Liver (tissue), 9 donors: Measurements from ENCODE around the gene MAFF. TPM values are rescaled to one million over a fixed set of nuclear protein-coding genes. Genes with fewer than 3 reads are reported as not detected.
A peak's percentile ranks its signal among the peaks of the same experiment; 100 is the strongest.

ENCODE experiments used
- DNase-seq: peaks from one replicate; pipeline ENCODE4 v3.0.0-alpha.2; 2017; ENCODE audit warnings: low spot score
- H3K27ac ChIP-seq, 2 donors: one replicate each; pipeline ENCODE4 v1.7.0; 2013; ENCODE audit warnings: inconsistent platforms in 2 of 2, low read length in 2 of 2, control low read depth in 1 of 2, low read depth in 1 of 2, mild to moderate bottlenecking in 1 of 2
- H3K27me3 ChIP-seq, 4 donors: one replicate each; pipeline versions ENCODE4 v1.6.1 to v1.7.0; 2013; ENCODE audit warnings: low read length in 3 of 4, inconsistent platforms in 1 of 4, mild to moderate bottlenecking in 1 of 4, moderate library complexity in 1 of 4; ENCODE audit not compliant: control insufficient read depth in 4 of 4, insufficient read depth in 4 of 4
- H3K36me3 ChIP-seq, 4 donors: one replicate each; pipeline versions ENCODE4 v1.6.1 to v1.7.0; 2013; ENCODE audit warnings: low read length in 3 of 4, mild to moderate bottlenecking in 3 of 4, low read depth in 1 of 4, moderate library complexity in 1 of 4; ENCODE audit not compliant: control insufficient read depth in 4 of 4, insufficient read depth in 3 of 4
- H3K4me1 ChIP-seq, 4 donors: one replicate each; pipeline versions ENCODE4 v1.6.1 to v1.7.0; 2013; ENCODE audit warnings: low read length in 3 of 4, mild to moderate bottlenecking in 3 of 4, moderate library complexity in 1 of 4; ENCODE audit not compliant: control insufficient read depth in 4 of 4, insufficient read depth in 4 of 4
- H3K4me3 ChIP-seq, 3 donors: one replicate each; pipeline versions ENCODE4 v1.6.1 to v1.7.0; 2013; ENCODE audit warnings: low read length in 3 of 3, control low read depth in 1 of 3, low read depth in 1 of 3, mild to moderate bottlenecking in 1 of 3
- H3K9ac ChIP-seq, 2 donors: one replicate each; pipeline ENCODE4 v1.7.0; 2013; ENCODE audit warnings: low read length in 2 of 2, mild to moderate bottlenecking in 2 of 2, moderate library complexity in 2 of 2, control low read depth in 1 of 2, low read depth in 1 of 2
- H3K9me3 ChIP-seq, 4 donors: one replicate each; pipeline versions ENCODE4 v1.6.1 to v1.7.0; 2013; ENCODE audit warnings: low read length in 3 of 4; ENCODE audit not compliant: control insufficient read depth in 4 of 4
- ATF3 ChIP-seq: IDR thresholded peaks from 2 replicates; pipeline ENCODE4 v1.6.1; 2016; ENCODE audit warnings: antibody characterized with exemption
- CTCF ChIP-seq: fragments of 150-350 bp; IDR thresholded peaks from 2 replicates; pipeline ENCODE4 v1.5.1; 2017; ENCODE audit warnings: improper control_type of control experiment, low read depth, low read length; ENCODE audit not compliant: missing input control
- EGR1 ChIP-seq, 2 donors: IDR thresholded peaks; 2 replicates each; pipeline ENCODE4 v1.6.1; 2016 to 2018; ENCODE audit warnings: antibody characterized with exemption in 2 of 2, low read depth in 2 of 2
- FOXA1 ChIP-seq: IDR thresholded peaks from 2 replicates; pipeline ENCODE4 v1.6.1; 2016; ENCODE audit warnings: antibody characterized with exemption
- FOXA2 ChIP-seq: IDR thresholded peaks from 2 replicates; pipeline ENCODE4 v1.6.1; 2016; ENCODE audit warnings: antibody characterized with exemption
- GABPA ChIP-seq, 2 donors: IDR thresholded peaks in 1 of 2; conservative IDR thresholded peaks in 1 of 2; 2 replicates each; pipeline ENCODE4 v1.6.1; 2016; ENCODE audit warnings: antibody characterized with exemption in 2 of 2, mild to moderate bottlenecking in 1 of 2, moderate library complexity in 1 of 2
- HNF4A ChIP-seq, 2 donors: conservative IDR thresholded peaks; 2 replicates each; pipeline ENCODE4 v1.6.1; 2016; ENCODE audit warnings: antibody characterized with exemption in 2 of 2, mild to moderate bottlenecking in 2 of 2
- HNF4G ChIP-seq: IDR thresholded peaks from 2 replicates; pipeline ENCODE4 v1.6.1; 2016; ENCODE audit warnings: antibody characterized with exemption
- JUND ChIP-seq, 2 donors: IDR thresholded peaks; 2 replicates each; pipeline ENCODE4 v1.6.1; 2016; ENCODE audit warnings: antibody characterized with exemption in 2 of 2
- MAX ChIP-seq: IDR thresholded peaks from 2 replicates; pipeline ENCODE4 v1.6.1; 2016; ENCODE audit warnings: antibody characterized with exemption
- NR2F2 ChIP-seq: IDR thresholded peaks from 2 replicates; pipeline ENCODE4 v1.6.1; 2016; ENCODE audit warnings: antibody characterized with exemption
- RAD21 ChIP-seq, 2 donors: IDR thresholded peaks; 2 replicates each; pipeline ENCODE4 v1.6.1; 2016; ENCODE audit warnings: antibody characterized with exemption in 2 of 2, mild to moderate bottlenecking in 2 of 2
- RXRA ChIP-seq, 2 donors: IDR thresholded peaks; 2 replicates each; pipeline ENCODE4 v1.6.1; 2017 to 2018; ENCODE audit warnings: antibody characterized with exemption in 2 of 2, mild to moderate bottlenecking in 1 of 2
- SP1 ChIP-seq: IDR thresholded peaks from 2 replicates; pipeline ENCODE4 v1.6.1; 2018; ENCODE audit warnings: antibody characterized with exemption, mild to moderate bottlenecking
- TAF1 ChIP-seq: conservative IDR thresholded peaks from 2 replicates; pipeline ENCODE4 v1.6.1; 2016; ENCODE audit warnings: antibody characterized with exemption, mild to moderate bottlenecking
- YY1 ChIP-seq: IDR thresholded peaks from 2 replicates; pipeline ENCODE4 v1.6.1; 2016; ENCODE audit warnings: antibody characterized with exemption, mild to moderate bottlenecking
- WGBS: extraction: QIAGEN DNeasy Blood & Tissue Kit; methylation state at CpG from one replicate; pipeline ENCODE4 v1.1.7; 2013; 5-methylcytosine and 5-hydroxymethylcytosine counted together
- polyA plus RNA-seq, 2 donors: library from polyadenylated mRNA; stranded (reverse) in 1 of 2; unstranded in 1 of 2; fragments of 200-250 nt in 1 of 2; fragments of >200 nt in 1 of 2; fragmentation: Nextera tagmentation in 1 of 2; extraction: Ambion mirVana in 1 of 2; gene quantifications; one replicate each; pipeline versions ENCODE4 v1.2.1 to v1.2.3, GENCODE V29; 2013 to 2015
- total RNA-seq, 2 donors: library from RNA; depleted of rRNA; stranded (reverse); fragments of >200 nt; gene quantifications; one replicate each; pipeline ENCODE4 v1.2.3, GENCODE V29; 2014
- TF ChIP-seq, protein P1 (sequence below): IDR thresholded peaks from 2 replicates; pipeline ENCODE4 v1.6.1; 2016; ENCODE audit warnings: antibody characterized with exemption, mild to moderate bottlenecking
- TF ChIP-seq, protein P2 (sequence below): IDR thresholded peaks from 2 replicates; pipeline ENCODE4 v1.6.1; 2016; ENCODE audit warnings: antibody characterized with exemption
- donor health status: healthy.
- donor health status: healthy.
- donor health status: healthy.
- donor health status: healthy.
- donor health status: healthy.

Gene MAFF
- total and polyA plus RNA-seq, 4 donors = 1.4 to 3.3 (median 2.0) TPM

DNA sequence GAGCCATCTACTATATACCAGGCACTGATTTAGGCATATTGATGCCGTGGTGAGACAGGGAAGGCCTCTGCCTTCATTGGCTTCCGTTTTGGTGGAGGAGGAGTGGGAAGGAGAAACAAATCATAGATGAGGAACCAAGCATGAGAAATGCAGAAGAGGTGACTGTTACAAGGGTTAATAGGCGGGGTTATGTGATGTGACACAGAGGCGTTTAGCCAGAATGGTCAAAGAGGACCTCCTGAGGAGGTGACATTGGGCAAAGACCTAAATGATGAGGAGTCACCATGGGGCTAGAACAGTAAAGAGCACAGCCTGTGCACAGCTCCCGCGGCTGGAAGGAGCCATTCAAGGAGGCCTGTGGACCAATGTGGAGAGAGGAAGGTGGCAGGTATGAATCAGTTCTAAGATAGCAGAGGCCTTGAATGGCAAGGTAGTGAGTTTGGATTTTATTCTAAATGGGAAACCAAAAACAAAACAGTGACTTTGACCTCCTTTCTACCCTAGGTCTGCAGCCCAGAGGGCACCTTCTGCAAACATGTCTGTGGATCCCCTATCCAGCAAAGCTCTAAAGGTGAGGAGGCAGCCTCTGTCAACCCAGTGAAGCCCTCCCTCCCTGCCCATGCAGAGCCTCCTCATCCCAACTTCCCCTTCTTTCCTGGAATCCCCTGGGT, 11.7 kb downstream of the MAFF start:
- H3K27ac ChIP-seq = peak overlapping the region; percentile 57 to 81

DNA sequence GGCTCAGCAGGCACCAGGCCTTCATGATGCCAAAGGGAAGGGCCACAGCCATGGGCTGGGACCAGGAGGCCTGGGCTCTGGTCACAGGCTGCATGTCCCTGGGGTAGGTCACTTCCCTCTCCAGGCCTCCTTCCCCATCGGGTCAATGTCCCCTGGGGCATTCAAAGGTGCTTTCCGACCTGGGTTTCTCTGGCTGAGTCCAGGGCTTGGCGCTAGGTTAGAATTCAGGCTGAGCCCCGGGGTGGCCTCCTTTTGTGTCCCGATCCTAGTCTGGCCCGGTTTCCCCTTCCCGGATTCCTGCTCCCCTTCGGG, 12.2 kb downstream of the MAFF start:
- peak overlapping the region; percentile 57 to 81 for H3K27ac ChIP-seq
- WGBS = 20% methylated on average over 8 of the region's 8 CpGs

More for the DNA sequence above, 11.7 kb downstream of the MAFF start:
- DNase-seq = no peak
- Histone ChIP-seq H3K4me3 (no peak overlapping the region), H3K36me3 (no peaks in the 10 kb centered on the region), H3K9me3 (no peaks in the 10 kb centered on the region), H3K9ac (peak overlapping the region in 1 of 2 donors; percentile 2), H3K27me3 (no peaks in the 10 kb centered on the region), H3K4me1 (peaks cover 11 to 21% (median 14%) of the 10 kb centered on the region in 4 donors)
- TF ChIP-seq HNF4G (peak; percentile 6), GABPA (IDR thresholded peaks at IDR 0.05 in 1 of 2, conservative IDR thresholded peaks at IDR 0.05 in 1 of 2) (no peak)
- 88% methylated on average over 6 of the region's 6 CpGs for WGBS

More for the DNA sequence above, 12.2 kb downstream of the MAFF start:
- TF ChIP-seq FOXA1 (no peak), GABPA (IDR thresholded peaks at IDR 0.05 in 1 of 2, conservative IDR thresholded peaks at IDR 0.05 in 1 of 2) (peak in 1 of 2 donors; percentile 16), JUND (IDR thresholded peaks at IDR 0.05) (peak in 1 of 2 donors; percentile 35), SP1 (peak; percentile 88), CTCF (no peak), TAF1 (no peak), ATF3 (no peak), FOXA2 (no peak), EGR1 (IDR thresholded peaks at IDR 0.05; ENCODE audit: low read depth in 2 of 2) (no peak), NR2F2 (peak; percentile 29), HNF4G (no peak), HNF4A (conservative IDR thresholded peaks at IDR 0.05) (peak; percentile 52 to 66), RXRA (IDR thresholded peaks at IDR 0.05) (peak; percentile 99 to 100), YY1 (no peak), MAX (no peak), RAD21 (IDR thresholded peaks at IDR 0.05) (peak in 1 of 2 donors; percentile 52)
- TF ChIP-seq, protein P1, sequence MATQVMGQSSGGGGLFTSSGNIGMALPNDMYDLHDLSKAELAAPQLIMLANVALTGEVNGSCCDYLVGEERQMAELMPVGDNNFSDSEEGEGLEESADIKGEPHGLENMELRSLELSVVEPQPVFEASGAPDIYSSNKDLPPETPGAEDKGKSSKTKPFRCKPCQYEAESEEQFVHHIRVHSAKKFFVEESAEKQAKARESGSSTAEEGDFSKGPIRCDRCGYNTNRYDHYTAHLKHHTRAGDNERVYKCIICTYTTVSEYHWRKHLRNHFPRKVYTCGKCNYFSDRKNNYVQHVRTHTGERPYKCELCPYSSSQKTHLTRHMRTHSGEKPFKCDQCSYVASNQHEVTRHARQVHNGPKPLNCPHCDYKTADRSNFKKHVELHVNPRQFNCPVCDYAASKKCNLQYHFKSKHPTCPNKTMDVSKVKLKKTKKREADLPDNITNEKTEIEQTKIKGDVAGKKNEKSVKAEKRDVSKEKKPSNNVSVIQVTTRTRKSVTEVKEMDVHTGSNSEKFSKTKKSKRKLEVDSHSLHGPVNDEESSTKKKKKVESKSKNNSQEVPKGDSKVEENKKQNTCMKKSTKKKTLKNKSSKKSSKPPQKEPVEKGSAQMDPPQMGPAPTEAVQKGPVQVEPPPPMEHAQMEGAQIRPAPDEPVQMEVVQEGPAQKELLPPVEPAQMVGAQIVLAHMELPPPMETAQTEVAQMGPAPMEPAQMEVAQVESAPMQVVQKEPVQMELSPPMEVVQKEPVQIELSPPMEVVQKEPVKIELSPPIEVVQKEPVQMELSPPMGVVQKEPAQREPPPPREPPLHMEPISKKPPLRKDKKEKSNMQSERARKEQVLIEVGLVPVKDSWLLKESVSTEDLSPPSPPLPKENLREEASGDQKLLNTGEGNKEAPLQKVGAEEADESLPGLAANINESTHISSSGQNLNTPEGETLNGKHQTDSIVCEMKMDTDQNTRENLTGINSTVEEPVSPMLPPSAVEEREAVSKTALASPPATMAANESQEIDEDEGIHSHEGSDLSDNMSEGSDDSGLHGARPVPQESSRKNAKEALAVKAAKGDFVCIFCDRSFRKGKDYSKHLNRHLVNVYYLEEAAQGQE = no peak
- TF ChIP-seq, protein P2, sequence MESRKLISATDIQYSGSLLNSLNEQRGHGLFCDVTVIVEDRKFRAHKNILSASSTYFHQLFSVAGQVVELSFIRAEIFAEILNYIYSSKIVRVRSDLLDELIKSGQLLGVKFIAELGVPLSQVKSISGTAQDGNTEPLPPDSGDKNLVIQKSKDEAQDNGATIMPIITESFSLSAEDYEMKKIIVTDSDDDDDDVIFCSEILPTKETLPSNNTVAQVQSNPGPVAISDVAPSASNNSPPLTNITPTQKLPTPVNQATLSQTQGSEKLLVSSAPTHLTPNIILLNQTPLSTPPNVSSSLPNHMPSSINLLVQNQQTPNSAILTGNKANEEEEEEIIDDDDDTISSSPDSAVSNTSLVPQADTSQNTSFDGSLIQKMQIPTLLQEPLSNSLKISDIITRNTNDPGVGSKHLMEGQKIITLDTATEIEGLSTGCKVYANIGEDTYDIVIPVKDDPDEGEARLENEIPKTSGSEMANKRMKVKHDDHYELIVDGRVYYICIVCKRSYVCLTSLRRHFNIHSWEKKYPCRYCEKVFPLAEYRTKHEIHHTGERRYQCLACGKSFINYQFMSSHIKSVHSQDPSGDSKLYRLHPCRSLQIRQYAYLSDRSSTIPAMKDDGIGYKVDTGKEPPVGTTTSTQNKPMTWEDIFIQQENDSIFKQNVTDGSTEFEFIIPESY = no peak
- no peaks in the 10 kb centered on the region for H3K9me3 ChIP-seq
- peak overlapping the region in 1 of 2 donors; percentile 2 for H3K9ac ChIP-seq
- DNase-seq = peak; percentile 53
- peak overlapping the region; percentile 0 to 12 (median 3) for H3K4me3 ChIP-seq
- peaks cover 11 to 26% (median 19%) of the 10 kb centered on the region in 4 donors for H3K4me1 ChIP-seq
- no peaks in the 10 kb centered on the region for H3K27me3 ChIP-seq
- no peaks in the 10 kb centered on the region for H3K36me3 ChIP-seq
